Neural cell (in vitro differentiated cells): ENCODE measurements around the gene DNAL4. TPM values are rescaled to one million over a fixed set of nuclear protein-coding genes. Genes with fewer than 3 reads are reported as not detected.

ENCODE experiments used
- H2AFZ ChIP-seq: fragments of 200-600, 300-800 bp; sonication (generic), shearing (Covaris generic); 2 replicates; pipeline ENCODE4 v1.6.0; 2014; ENCODE audit warnings: low read depth, mild to moderate bottlenecking, antibody characterized with exemption, low read length, moderate library complexity
- H3F3A ChIP-seq: fragments of 200-600 bp; shearing (Covaris generic); 2 replicates; pipeline ENCODE4 v1.6.1; 2016; ENCODE audit warnings: mild to moderate bottlenecking, moderate library complexity, mixed read lengths, antibody characterized with exemption, low read length; ENCODE audit not compliant: insufficient read depth, poor library complexity, severe bottlenecking
- H3K27ac ChIP-seq: fragments of 200-600, 300-800 bp; sonication (generic), shearing (Covaris generic); 2 replicates; pipeline ENCODE4 v1.5.1; 2014; ENCODE audit warnings: mild to moderate bottlenecking, low read length, moderate library complexity
- H3K27me3 ChIP-seq: fragments of 300-800, 200-600 bp; sonication (generic), shearing (Covaris generic); 2 replicates; pipeline ENCODE4 v1.6.0; 2014; ENCODE audit warnings: mild to moderate bottlenecking, low read depth, low read length, moderate library complexity; ENCODE audit not compliant: insufficient read depth
- H3K36me3 ChIP-seq: fragments of 300-800, 200-600 bp; sonication (generic), shearing (Covaris generic); 2 replicates; pipeline ENCODE4 v1.5.1; 2014; ENCODE audit warnings: mild to moderate bottlenecking, antibody characterized with exemption, low read length, moderate library complexity; ENCODE audit not compliant: insufficient read depth
- H3K4me2 ChIP-seq: fragments of 300-800, 200-600 bp; sonication (generic), shearing (Covaris generic); 2 replicates; pipeline ENCODE4 v1.6.0; 2014; ENCODE audit warnings: mild to moderate bottlenecking, low read length
- H3K4me3 ChIP-seq: fragments of 300-800, 200-600 bp; sonication (generic), shearing (Covaris generic); 2 replicates; pipeline ENCODE4 v1.5.1; 2014; ENCODE audit warnings: mild to moderate bottlenecking, low read length, moderate library complexity
- H3K79me2 ChIP-seq: fragments of 200-600 bp; shearing (Covaris generic); replicated peaks from 2 replicates; pipeline ENCODE4 v1.6.0; 2014; ENCODE audit warnings: mild to moderate bottlenecking, low read length, moderate library complexity; ENCODE audit not compliant: insufficient read depth
- H3K9ac ChIP-seq: fragments of 300-800, 200-600 bp; sonication (generic), shearing (Covaris generic); 2 replicates; pipeline ENCODE4 v1.6.1; 2016; ENCODE audit warnings: mild to moderate bottlenecking, low read length, mixed read lengths
- H3K9me2 ChIP-seq: fragments of 200-600 bp; shearing (Covaris generic); 2 replicates; pipeline ENCODE4 v1.6.1; 2016; ENCODE audit warnings: mild to moderate bottlenecking, low read length, mixed read lengths; ENCODE audit not compliant: insufficient read depth
- H3K9me3 ChIP-seq: fragments of 200-600, 300-800 bp; sonication (generic), shearing (Covaris generic); 2 replicates; pipeline ENCODE4 v1.6.1; 2016; ENCODE audit warnings: mild to moderate bottlenecking, mixed run types, low read length, moderate library complexity, mixed read lengths
- H4K20me1 ChIP-seq: fragments of 200-600 bp; shearing (Covaris generic); 2 replicates; pipeline ENCODE4 v1.6.1; 2016; ENCODE audit warnings: mild to moderate bottlenecking, mixed run types; ENCODE audit not compliant: insufficient read depth
- EP300 ChIP-seq: fragments of 450-650 bp; conservative IDR thresholded peaks from 2 replicates; pipeline ENCODE4 v1.6.1; 2014; ENCODE audit warnings: antibody characterized with exemption, mild to moderate bottlenecking, moderate library complexity; ENCODE audit not compliant: poor library complexity, severe bottlenecking
- EZH2 ChIP-seq: fragments of 200-600, 300-800 bp; shearing (Covaris generic), sonication (generic); IDR thresholded peaks from 2 replicates; pipeline ENCODE4 v1.6.1; 2014; ENCODE audit warnings: antibody characterized with exemption, low read length, borderline replicate concordance, mild to moderate bottlenecking; ENCODE audit not compliant: insufficient read depth, poor library complexity, severe bottlenecking
- MXI1 ChIP-seq: fragments of 450-650 bp; conservative IDR thresholded peaks from 2 replicates; pipeline ENCODE4 v1.6.1; 2014; ENCODE audit warnings: antibody characterized with exemption, mild to moderate bottlenecking; ENCODE audit not compliant: poor library complexity, severe bottlenecking
- POLR2AphosphoS5 ChIP-seq: IDR thresholded peaks from 2 replicates; pipeline ENCODE4 v1.6.1; 2012
- RAD21 ChIP-seq: fragments of 450-650 bp; conservative IDR thresholded peaks from 2 replicates; pipeline ENCODE4 v1.6.1; 2014; ENCODE audit warnings: antibody characterized with exemption, mild to moderate bottlenecking, moderate library complexity
- SMC3 ChIP-seq: fragments of 450-650 bp; conservative IDR thresholded peaks from 2 replicates; pipeline ENCODE4 v1.6.1; 2014; ENCODE audit warnings: antibody characterized with exemption, mild to moderate bottlenecking, moderate library complexity; ENCODE audit not compliant: poor library complexity
- TAF1 ChIP-seq: IDR thresholded peaks from 2 replicates; pipeline ENCODE4 v1.6.1; 2012; ENCODE audit warnings: low read depth
- polyA plus RNA-seq: library from polyadenylated mRNA; depleted of rRNA; stranded (reverse); fragments of >200 nt; gene quantifications from 2 replicates; pipeline ENCODE4 v1.2.3, GENCODE V29; 2014
- TF ChIP-seq, protein P1 (sequence below): IDR thresholded peaks from 2 replicates; pipeline ENCODE4 v1.6.1; 2012; ENCODE audit warnings: borderline replicate concordance
- TF ChIP-seq, protein P2 (sequence below): fragments of 450-650 bp; IDR thresholded peaks from 2 replicates; pipeline ENCODE4 v1.5.1; 2014; ENCODE audit warnings: antibody characterized with exemption, mild to moderate bottlenecking, moderate library complexity; ENCODE audit not compliant: poor library complexity, severe bottlenecking

DNAL4 gene
- polyA plus RNA-seq, 1 donor from 2014 or later = 95.0 TPM

DNA sequence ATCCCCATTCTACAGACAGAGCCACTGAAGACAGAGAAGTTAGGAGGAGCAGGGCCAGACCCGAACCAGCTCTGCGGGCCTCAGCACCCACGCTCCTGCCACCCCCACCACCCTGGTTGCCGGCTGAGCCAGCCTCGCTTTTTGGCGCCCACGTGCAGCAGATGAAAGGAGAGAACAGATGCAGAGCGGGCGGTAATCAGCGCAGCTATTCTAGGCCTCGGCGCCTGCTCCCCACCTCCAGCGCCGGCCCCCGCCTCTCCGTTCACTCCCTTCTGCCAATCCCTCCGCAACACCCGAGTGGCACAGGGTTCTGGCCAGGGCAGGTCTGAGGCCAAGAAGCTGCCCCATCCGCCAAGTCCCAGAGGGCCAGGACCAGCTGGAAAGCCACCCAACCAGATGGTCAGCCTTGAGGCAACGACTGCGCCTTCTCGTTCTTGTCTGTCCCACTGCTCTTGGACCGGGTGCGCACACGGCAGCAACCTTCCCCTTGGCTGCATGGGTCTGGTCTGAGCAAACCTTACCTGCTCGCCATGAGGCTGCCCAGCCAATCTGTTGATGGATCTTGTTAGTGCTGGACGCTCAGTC is 16.8 kb downstream of the DNAL4 start:
- Histone ChIP-seq H3K4me3 (no peak overlapping the region), H3K36me3 (no peaks in the 10 kb centered on the region), H3F3A (no peaks in the 10 kb centered on the region), H3K27me3 (no peaks in the 10 kb centered on the region), H2AFZ (no peak overlapping the region), H3K79me2 (no peaks in the 10 kb centered on the region), H3K27ac (no peak overlapping the region), H3K9me3 (no peaks in the 10 kb centered on the region), H3K9ac (no peak overlapping the region), H3K4me2 (no peak overlapping the region), H3K9me2 (no peaks in the 10 kb centered on the region), H4K20me1 (no peaks in the 10 kb centered on the region)
- TF ChIP-seq POLR2AphosphoS5 = no peak
- TF ChIP-seq, protein P1, sequence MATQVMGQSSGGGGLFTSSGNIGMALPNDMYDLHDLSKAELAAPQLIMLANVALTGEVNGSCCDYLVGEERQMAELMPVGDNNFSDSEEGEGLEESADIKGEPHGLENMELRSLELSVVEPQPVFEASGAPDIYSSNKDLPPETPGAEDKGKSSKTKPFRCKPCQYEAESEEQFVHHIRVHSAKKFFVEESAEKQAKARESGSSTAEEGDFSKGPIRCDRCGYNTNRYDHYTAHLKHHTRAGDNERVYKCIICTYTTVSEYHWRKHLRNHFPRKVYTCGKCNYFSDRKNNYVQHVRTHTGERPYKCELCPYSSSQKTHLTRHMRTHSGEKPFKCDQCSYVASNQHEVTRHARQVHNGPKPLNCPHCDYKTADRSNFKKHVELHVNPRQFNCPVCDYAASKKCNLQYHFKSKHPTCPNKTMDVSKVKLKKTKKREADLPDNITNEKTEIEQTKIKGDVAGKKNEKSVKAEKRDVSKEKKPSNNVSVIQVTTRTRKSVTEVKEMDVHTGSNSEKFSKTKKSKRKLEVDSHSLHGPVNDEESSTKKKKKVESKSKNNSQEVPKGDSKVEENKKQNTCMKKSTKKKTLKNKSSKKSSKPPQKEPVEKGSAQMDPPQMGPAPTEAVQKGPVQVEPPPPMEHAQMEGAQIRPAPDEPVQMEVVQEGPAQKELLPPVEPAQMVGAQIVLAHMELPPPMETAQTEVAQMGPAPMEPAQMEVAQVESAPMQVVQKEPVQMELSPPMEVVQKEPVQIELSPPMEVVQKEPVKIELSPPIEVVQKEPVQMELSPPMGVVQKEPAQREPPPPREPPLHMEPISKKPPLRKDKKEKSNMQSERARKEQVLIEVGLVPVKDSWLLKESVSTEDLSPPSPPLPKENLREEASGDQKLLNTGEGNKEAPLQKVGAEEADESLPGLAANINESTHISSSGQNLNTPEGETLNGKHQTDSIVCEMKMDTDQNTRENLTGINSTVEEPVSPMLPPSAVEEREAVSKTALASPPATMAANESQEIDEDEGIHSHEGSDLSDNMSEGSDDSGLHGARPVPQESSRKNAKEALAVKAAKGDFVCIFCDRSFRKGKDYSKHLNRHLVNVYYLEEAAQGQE = no peak
- no peak for TF ChIP-seq TAF1
- no peak for TF ChIP-seq EP300

DNA sequence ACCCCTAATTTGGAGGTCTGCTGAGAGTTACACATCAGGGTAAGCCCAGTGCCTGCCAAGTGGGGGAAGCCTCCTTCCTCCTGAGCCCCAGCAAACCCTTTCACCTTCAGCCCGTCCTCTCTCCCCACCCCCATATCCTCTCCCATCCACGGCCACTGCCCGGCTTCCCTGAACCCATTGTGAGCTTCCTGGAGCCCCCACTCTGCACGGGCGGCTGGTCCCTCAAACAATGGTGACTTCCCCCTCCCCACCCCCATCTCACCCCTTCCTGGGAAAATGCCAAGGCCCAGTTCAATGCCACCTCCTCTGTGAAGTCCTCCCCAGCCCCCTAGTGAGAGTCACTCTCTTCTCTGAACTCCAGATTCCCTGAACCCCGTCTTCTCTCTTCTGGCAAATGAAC is 17.9 kb downstream of the DNAL4 start:
- Histone ChIP-seq H3K27ac (no peak overlapping the region), H3K4me2 (no peak overlapping the region), H3K36me3 (no peaks in the 10 kb centered on the region), H3K9ac (no peak overlapping the region), H3F3A (no peaks in the 10 kb centered on the region), H3K4me3 (no peak overlapping the region), H3K27me3 (no peaks in the 10 kb centered on the region), H3K79me2 (no peaks in the 10 kb centered on the region), H4K20me1 (no peaks in the 10 kb centered on the region), H2AFZ (no peak overlapping the region), H3K9me2 (no peaks in the 10 kb centered on the region), H3K9me3 (no peaks in the 10 kb centered on the region)
- no peak for TF ChIP-seq EZH2
- TF ChIP-seq RAD21 = no peak
- TF ChIP-seq, protein P1 = no peak
- no peak for TF ChIP-seq MXI1
- no peak for TF ChIP-seq TAF1
- no peak for TF ChIP-seq EP300
- no peak for TF ChIP-seq SMC3
- TF ChIP-seq, protein P2, sequence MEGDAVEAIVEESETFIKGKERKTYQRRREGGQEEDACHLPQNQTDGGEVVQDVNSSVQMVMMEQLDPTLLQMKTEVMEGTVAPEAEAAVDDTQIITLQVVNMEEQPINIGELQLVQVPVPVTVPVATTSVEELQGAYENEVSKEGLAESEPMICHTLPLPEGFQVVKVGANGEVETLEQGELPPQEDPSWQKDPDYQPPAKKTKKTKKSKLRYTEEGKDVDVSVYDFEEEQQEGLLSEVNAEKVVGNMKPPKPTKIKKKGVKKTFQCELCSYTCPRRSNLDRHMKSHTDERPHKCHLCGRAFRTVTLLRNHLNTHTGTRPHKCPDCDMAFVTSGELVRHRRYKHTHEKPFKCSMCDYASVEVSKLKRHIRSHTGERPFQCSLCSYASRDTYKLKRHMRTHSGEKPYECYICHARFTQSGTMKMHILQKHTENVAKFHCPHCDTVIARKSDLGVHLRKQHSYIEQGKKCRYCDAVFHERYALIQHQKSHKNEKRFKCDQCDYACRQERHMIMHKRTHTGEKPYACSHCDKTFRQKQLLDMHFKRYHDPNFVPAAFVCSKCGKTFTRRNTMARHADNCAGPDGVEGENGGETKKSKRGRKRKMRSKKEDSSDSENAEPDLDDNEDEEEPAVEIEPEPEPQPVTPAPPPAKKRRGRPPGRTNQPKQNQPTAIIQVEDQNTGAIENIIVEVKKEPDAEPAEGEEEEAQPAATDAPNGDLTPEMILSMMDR = no peak
